Esophagus squamous epithelium (tissue), 5 donors: ENCODE data around the gene ASIC2. TPM values are rescaled to one million over a fixed set of nuclear protein-coding genes. Genes with fewer than 3 reads are reported as not detected.

Source experiments
- DNase-seq: peaks from one replicate; lab custom pipeline; 2025; lab: John Stamatoyannopoulos, UW
- H3K27ac ChIP-seq, 4 donors: fragments of 200-600 bp; sonication (generic); one replicate each; pipeline ENCODE4 v1.5.1; 2016 to 2019; ENCODE audit warnings: mild to moderate bottlenecking in 1 of 4
- H3K27me3 ChIP-seq, 4 donors: fragments of 200-600 bp; sonication (generic); 1 replicate in 3 of 4; 2 replicates in 1 of 4; pipeline versions ENCODE4 v1.5.1 to v1.6.0; 2017 to 2021; ENCODE audit warnings: antibody characterized with exemption in 1 of 4
- H3K36me3 ChIP-seq, 3 donors: fragments of 200-600 bp; sonication (generic); one replicate each; pipeline ENCODE4 v1.5.1; 2016 to 2019
- H3K4me1 ChIP-seq, 3 donors: fragments of 200-600 bp; sonication (generic); one replicate each; pipeline ENCODE4 v1.5.1; 2017 to 2019
- H3K4me3 ChIP-seq, 4 donors: fragments of 200-600 bp; sonication (generic); 1 replicate in 3 of 4; 2 replicates in 1 of 4; pipeline ENCODE4 v1.5.1; 2016 to 2019; ENCODE audit warnings: mild to moderate bottlenecking in 2 of 4, moderate library complexity in 1 of 4
- H3K9me3 ChIP-seq, 3 donors: fragments of 200-600 bp; sonication (generic); one replicate each; pipeline ENCODE4 v1.5.1; 2016 to 2019
- POLR2A ChIP-seq, 4 donors: fragments of 450-650 bp; IDR thresholded peaks; one replicate each; pipeline ENCODE4 v1.6.1; 2017; ENCODE audit warnings: antibody characterized with exemption in 4 of 4, mild to moderate bottlenecking in 4 of 4, moderate library complexity in 3 of 4
- WGBS, 2 donors: methylation state at CpG; one replicate each; pipeline ENCODE4 v1.1.5; 2018; 5-methylcytosine and 5-hydroxymethylcytosine counted together
- intact Hi-C: fragments of 100-400 bp; cut with DNase I; formaldehyde crosslinking; loops from one replicate; pipeline ENCODE4 v1.15.0; 2022
- total RNA-seq, 4 donors: library from RNA; depleted of rRNA; stranded (reverse); fragments of >200 nt; gene quantifications; one replicate each; pipeline ENCODE4 v1.1.0, GENCODE V29; 2016
- TF ChIP-seq, protein P1 (sequence below), 6 experiments: fragments of 450-650 bp in 4 of 6; fragments of 200-600 bp in 2 of 6; sonication (generic) in 2 of 6; IDR thresholded peaks; one replicate each; pipeline ENCODE4 v1.5.1; 2016 to 2019; ENCODE audit warnings: antibody characterized with exemption in 6 of 6, mild to moderate bottlenecking in 4 of 6, moderate library complexity in 4 of 6
- donor health status: DM: yes; HTN: yes; CAD: no.

Gene ASIC2
- total RNA-seq, 4 donors from 2014 or later, result 0.29 TPM; not detected in 3

DNA sequence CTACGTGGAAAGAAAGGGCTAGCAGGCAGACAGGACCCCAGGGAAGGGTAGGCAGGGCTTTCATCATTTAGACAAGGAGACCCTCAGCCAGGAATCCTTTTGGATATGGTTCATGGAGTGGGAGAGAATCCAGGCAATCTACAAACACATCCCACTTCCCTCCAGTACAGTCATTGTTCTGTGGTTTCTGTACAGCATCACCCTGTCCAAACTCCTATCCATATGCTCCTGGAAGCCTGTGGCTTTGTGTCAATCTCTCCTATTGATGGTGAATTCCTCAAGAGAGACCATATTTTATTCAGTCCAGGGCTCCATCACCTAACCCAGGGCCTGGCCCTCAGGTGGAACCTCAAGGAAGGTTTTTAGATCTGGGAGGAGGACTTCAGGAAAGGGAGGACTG lies 202.3 kb downstream of the ASIC2 start:
- H3K27me3 ChIP-seq, result peaks cover 0 to 86% (median 0%) of the 10 kb centered on the region in 4 donors

DNA sequence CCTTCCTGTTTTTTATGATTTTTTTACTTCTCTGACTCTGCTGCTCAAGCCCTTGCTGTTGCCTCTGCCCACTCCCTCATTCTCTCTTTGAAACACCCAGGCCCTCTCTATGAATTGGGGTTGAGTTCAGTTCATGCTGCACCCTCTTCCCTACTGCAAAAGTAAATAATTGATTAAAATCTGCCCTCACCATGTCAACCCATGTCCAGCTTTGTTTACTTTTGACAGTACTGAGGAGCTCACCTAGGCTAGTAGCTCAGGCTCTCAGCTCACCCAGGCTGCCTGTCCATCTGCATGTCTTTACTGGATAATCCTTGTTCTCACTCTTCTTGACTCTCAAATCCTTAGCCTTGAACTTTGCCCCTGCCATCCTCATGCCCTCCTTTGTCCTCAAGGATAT lies 206.2 kb downstream of the ASIC2 start:
- DNase-seq, result no peak
- Histone ChIP-seq H3K27me3 (peaks cover 0 to 80% (median 0%) of the 10 kb centered on the region in 4 donors), H3K36me3 (no peaks in the 10 kb centered on the region), H3K27ac (no peak overlapping the region), H3K9me3 (no peaks in the 10 kb centered on the region), H3K4me3 (no peak overlapping the region), H3K4me1 (no peaks in the 10 kb centered on the region)
- intact Hi-C loops, result no loop called here
- no peak for TF ChIP-seq POLR2A (IDR thresholded peaks at IDR 0.05)
- TF ChIP-seq, protein P1, sequence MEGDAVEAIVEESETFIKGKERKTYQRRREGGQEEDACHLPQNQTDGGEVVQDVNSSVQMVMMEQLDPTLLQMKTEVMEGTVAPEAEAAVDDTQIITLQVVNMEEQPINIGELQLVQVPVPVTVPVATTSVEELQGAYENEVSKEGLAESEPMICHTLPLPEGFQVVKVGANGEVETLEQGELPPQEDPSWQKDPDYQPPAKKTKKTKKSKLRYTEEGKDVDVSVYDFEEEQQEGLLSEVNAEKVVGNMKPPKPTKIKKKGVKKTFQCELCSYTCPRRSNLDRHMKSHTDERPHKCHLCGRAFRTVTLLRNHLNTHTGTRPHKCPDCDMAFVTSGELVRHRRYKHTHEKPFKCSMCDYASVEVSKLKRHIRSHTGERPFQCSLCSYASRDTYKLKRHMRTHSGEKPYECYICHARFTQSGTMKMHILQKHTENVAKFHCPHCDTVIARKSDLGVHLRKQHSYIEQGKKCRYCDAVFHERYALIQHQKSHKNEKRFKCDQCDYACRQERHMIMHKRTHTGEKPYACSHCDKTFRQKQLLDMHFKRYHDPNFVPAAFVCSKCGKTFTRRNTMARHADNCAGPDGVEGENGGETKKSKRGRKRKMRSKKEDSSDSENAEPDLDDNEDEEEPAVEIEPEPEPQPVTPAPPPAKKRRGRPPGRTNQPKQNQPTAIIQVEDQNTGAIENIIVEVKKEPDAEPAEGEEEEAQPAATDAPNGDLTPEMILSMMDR (IDR thresholded peaks at IDR 0.05), result no peak

More for the DNA sequence above, 202.3 kb downstream of the ASIC2 start:
- no peak for DNase-seq
- no peak for TF ChIP-seq POLR2A (IDR thresholded peaks at IDR 0.05)
- TF ChIP-seq, protein P1 (IDR thresholded peaks at IDR 0.05), result no peak
- Histone ChIP-seq H3K27ac (no peak overlapping the region), H3K9me3 (no peaks in the 10 kb centered on the region), H3K4me3 (no peak overlapping the region), H3K4me1 (no peaks in the 10 kb centered on the region), H3K36me3 (no peaks in the 10 kb centered on the region)
- 67% methylated on average over 1 of the region's 1 CpG for WGBS, 2 donors
- intact Hi-C loops, result no loop called here

DNA sequence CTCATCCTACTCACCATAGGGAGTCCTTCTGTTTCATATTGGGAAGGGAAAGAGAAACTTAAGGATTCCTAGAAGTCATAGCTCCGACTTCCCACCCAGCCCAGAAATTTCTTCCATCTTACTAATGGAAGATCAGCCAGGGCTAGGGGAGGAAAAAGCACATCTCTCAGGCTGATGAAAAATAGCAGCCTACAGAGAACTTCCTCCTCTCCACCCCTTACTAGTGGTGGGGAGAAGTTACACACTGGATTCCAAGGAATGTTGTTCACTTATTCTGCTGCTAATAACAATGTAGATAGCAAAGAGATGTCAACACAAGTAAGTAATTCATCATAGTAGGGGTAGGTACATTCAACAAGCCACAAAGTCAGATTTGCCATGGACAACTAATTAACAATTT lies 207.1 kb downstream of the ASIC2 start:
- TF ChIP-seq POLR2A (IDR thresholded peaks at IDR 0.05), result no peak
- TF ChIP-seq, protein P1 (IDR thresholded peaks at IDR 0.05), result no peak
- Histone ChIP-seq H3K9me3 (no peaks in the 10 kb centered on the region), H3K36me3 (no peaks in the 10 kb centered on the region), H3K27me3 (peaks cover 0 to 80% (median 0%) of the 10 kb centered on the region in 4 donors), H3K4me3 (no peak overlapping the region), H3K27ac (no peak overlapping the region), H3K4me1 (no peaks in the 10 kb centered on the region)
- WGBS, 2 donors, result 57 to 64% methylated on average over 1 of the region's 1 CpG
- intact Hi-C loops, result no loop called here
- DNase-seq, result no peak

DNA sequence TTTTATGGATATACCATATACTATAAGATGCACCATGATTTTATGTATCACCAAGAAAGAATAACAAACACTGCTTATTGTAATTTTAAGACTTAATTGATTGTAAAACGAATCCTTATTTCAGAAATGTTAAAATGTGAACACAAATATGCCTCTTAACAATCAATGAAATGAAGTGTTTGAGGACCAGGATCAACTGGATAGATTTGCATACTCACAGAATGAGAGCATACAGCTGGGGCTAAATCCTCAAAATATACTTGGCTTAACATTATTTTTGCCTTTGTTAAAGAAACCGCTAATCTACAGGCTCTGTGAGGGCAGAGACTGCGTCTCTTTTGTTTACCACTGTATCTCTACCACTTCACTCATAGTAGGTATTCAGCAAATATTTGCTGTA lies 207.8 kb downstream of the ASIC2 start:
- H3K27me3 ChIP-seq, result peaks cover 0 to 80% (median 0%) of the 10 kb centered on the region in 4 donors
- no peak overlapping the region for H3K4me3 ChIP-seq
- no peaks in the 10 kb centered on the region for H3K36me3 ChIP-seq
- DNase-seq, result no peak
- intact Hi-C loops, result no loop called here
- TF ChIP-seq, protein P1 (IDR thresholded peaks at IDR 0.05), result no peak
- no peak for TF ChIP-seq POLR2A (IDR thresholded peaks at IDR 0.05)
- no peaks in the 10 kb centered on the region for H3K4me1 ChIP-seq
- H3K9me3 ChIP-seq, result no peaks in the 10 kb centered on the region
- 42 to 45% methylated on average over 3 of the region's 3 CpGs for WGBS, 2 donors
- H3K27ac ChIP-seq, result no peak overlapping the region

DNA sequence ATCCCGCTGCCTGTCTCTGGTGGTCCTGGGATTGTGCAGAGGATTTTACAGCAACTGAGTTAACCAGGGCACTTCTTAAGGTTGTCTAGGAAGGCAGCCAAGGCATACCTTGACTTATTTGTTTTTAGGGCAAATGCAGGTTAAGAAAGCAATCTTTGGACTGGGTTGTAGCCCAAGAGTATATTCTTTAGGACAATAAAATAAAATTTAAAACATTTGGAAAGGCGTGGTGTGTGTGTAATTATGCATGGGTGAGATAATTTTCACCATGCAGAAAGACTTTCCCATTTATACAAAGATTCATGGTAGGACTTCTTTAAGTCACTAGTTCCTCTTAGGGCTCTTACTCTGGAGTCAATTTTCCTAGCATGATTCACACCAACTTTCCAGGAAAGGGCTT lies 208.3 kb downstream of the ASIC2 start:
- Histone ChIP-seq H3K36me3 (no peaks in the 10 kb centered on the region), H3K27ac (no peak overlapping the region), H3K4me3 (no peak overlapping the region), H3K27me3 (peaks cover 0 to 80% (median 0%) of the 10 kb centered on the region in 4 donors), H3K9me3 (no peaks in the 10 kb centered on the region), H3K4me1 (no peaks in the 10 kb centered on the region)
- DNase-seq, result no peak
- TF ChIP-seq POLR2A (IDR thresholded peaks at IDR 0.05), result no peak
- TF ChIP-seq, protein P1 (IDR thresholded peaks at IDR 0.05), result no peak
- WGBS, 2 donors, result 58 to 74% methylated on average over 2 of the region's 2 CpGs
- intact Hi-C loops, result no loop called here
